ENCODE results near the gene FUT7.

FUT7 gene

GRCh38 chr9:137056739-137057415 lies 25.0 kb upstream of the FUT7 start:
- peak overlapping the region; percentile 59 for H3K27ac ChIP-seq
- no peak for TF ChIP-seq CTCF (IDR thresholded peaks at IDR 0.05)
- no peak for TF ChIP-seq ZFX (IDR thresholded peaks at IDR 0.05; ENCODE audit: borderline replicate concordance)

GRCh38 chr9:137055385-137056364 lies 23.8 kb upstream of the FUT7 start:
- no peak for TF ChIP-seq ZFX (IDR thresholded peaks at IDR 0.05; ENCODE audit: borderline replicate concordance)
- TF ChIP-seq CTCF (IDR thresholded peaks at IDR 0.05): no peak
- H3K27ac ChIP-seq: peak overlapping the region; percentile 83

- TF ChIP-seq ZFX (IDR thresholded peaks at IDR 0.05; ENCODE audit: borderline replicate concordance) (no peak), CTCF (IDR thresholded peaks at IDR 0.05) (no peak)
- H3K27ac ChIP-seq: peak overlapping the region; percentile 83
Observed at GRCh38 chr9:137054932-137055384, 23.1 kb upstream of the FUT7 start.

GRCh38 chr9:137053944-137054931 lies 22.4 kb upstream of the FUT7 start, which contains the start of gene ENTPD2:
TSS of gene ENTPD2 (minus strand) at chr9:137054061. CDS start at chr9:137053997, 64 bp downstream.
- H3K27ac ChIP-seq: peak within 1 kb of the TSS; percentile 83
- no peak for TF ChIP-seq ZFX (IDR thresholded peaks at IDR 0.05; ENCODE audit: borderline replicate concordance)
- no peak for TF ChIP-seq CTCF (IDR thresholded peaks at IDR 0.05)

GRCh38 chr9:137052998-137053943 lies 21.4 kb upstream of the FUT7 start:
- TF ChIP-seq ZFX (IDR thresholded peaks at IDR 0.05; ENCODE audit: borderline replicate concordance) (no peak), CTCF (IDR thresholded peaks at IDR 0.05) (no peak)
- peak overlapping the region; percentile 83 for H3K27ac ChIP-seq

- peak overlapping the region; percentile 83; the same call in 1 of the 2 replicates for H3K27ac ChIP-seq
- no peak for TF ChIP-seq ZFX (IDR thresholded peaks at IDR 0.05; ENCODE audit: borderline replicate concordance)
- TF ChIP-seq CTCF (IDR thresholded peaks at IDR 0.05): no peak
Observed at GRCh38 chr9:137052293-137052692, 20.4 kb upstream of the FUT7 start.
